ENCODE results near the gene SPAG6. TPM values are rescaled to one million over a fixed set of nuclear protein-coding genes. Genes with fewer than 3 reads are reported as not detected.
"Not testable (repeated sequence)": the region's sequence is repeated elsewhere in the genome, so short reads cannot be mapped to it uniquely, and the experiment has no call there.

SPAG6 gene
- total RNA-seq, 3 donors from 2014 or later: not detected

- peaks cover 12% of the 10 kb centered on the region for H3K27me3 Mint-ChIP-seq (ENCODE audit: low read depth)
- DNase-seq; H3K9me3 Mint-ChIP-seq; H3K4me1 Mint-ChIP-seq (ENCODE audit: low read depth); H3K36me3 Mint-ChIP-seq (ENCODE audit: insufficient read depth); H3K4me3 Mint-ChIP-seq; ATAC-seq: not testable (repeated sequence)
These were observed 50.9 kb downstream of the SPAG6 start for GRCh38 chr10:22396195-22396594.

DNA sequence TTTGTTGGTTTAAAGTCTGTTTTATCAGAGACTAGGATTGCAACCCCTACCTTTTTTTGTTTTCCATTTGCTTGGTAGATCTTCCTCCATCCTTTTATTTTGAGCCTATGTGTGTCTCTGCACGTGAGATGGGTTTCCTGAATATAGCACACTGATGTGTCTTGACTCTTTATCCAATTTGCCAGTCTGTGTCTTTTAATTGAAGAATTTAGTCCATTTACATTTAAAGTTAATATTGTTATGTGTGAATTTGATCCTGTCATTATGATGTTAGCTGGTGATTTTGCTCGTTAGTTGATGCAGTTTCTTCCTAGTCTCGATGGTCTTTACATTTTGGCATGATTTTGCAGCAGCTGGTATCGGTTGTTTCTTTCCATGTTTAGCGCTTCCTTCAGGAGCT lies 61.6 kb downstream of the SPAG6 start:
- not testable (repeated sequence) for ATAC-seq; H3K4me1 Mint-ChIP-seq (ENCODE audit: low read depth); H3K4me3 Mint-ChIP-seq; H3K9me3 Mint-ChIP-seq; DNase-seq; H3K36me3 Mint-ChIP-seq (ENCODE audit: insufficient read depth)
- peaks cover 17% of the 10 kb centered on the region for H3K27me3 Mint-ChIP-seq (ENCODE audit: low read depth)

GRCh38 chr10:22410394-22410793 lies 65.1 kb downstream of the SPAG6 start:
- no peaks in the 10 kb centered on the region for H3K9me3 Mint-ChIP-seq
- H3K4me1 Mint-ChIP-seq (ENCODE audit: low read depth): no peaks in the 10 kb centered on the region
- no peak overlapping the region for H3K4me3 Mint-ChIP-seq
- DNase-seq: no peak
- H3K27me3 Mint-ChIP-seq (ENCODE audit: low read depth): peaks cover 16% of the 10 kb centered on the region
- no peak for ATAC-seq
- H3K36me3 Mint-ChIP-seq (ENCODE audit: insufficient read depth): no peaks in the 10 kb centered on the region

DNA sequence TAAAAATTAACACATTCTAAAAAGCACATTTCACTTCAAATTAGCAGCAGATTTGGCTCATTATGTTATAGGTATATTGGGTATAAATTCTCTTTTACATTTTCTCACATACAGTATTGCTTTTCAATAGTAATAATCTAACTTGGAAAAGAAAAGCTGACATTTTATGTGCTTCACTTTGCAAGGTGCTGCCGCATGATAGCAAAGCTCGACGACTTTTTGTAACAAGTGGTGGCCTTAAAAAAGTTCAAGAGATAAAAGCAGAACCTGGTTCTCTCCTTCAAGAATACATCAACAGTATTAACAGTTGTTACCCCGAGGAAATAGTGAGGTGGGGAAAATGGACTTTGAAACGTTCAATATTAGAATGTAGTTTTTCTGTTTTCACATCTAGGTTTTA lies 65.5 kb downstream of the SPAG6 start:
- H3K9me3 Mint-ChIP-seq: no peaks in the 10 kb centered on the region
- ATAC-seq (no peak), DNase-seq (no peak)
- no peaks in the 10 kb centered on the region for H3K36me3 Mint-ChIP-seq (ENCODE audit: insufficient read depth)
- H3K27me3 Mint-ChIP-seq (ENCODE audit: low read depth): peaks cover 14% of the 10 kb centered on the region
- no peaks in the 10 kb centered on the region for H3K4me1 Mint-ChIP-seq (ENCODE audit: low read depth)
- H3K4me3 Mint-ChIP-seq: no peak overlapping the region

- no peak for ATAC-seq
These were observed 68.8 kb downstream of the SPAG6 start for GRCh38 chr10:22414146-22414545.

DNA sequence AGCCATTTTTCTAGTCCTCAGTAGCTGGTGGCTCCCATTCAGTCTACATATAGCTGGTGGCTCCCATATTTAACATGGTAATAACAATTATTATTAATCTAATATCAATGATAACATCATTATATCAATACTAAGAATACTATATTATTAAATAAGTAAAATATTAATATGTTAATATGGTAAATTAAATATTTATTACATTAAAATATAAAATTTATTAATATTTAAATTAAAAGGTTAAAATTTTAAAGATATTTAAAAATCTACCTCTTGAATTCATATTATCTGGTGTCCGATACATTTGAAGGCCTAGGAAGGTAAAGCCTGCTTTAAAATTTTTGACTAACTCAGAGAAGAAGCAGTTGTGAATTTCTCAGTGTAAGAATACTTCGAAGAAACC lies 69.8 kb downstream of the SPAG6 start:
- Mint-ChIP-seq H3K9me3 (no peaks in the 10 kb centered on the region), H3K4me1 (ENCODE audit: low read depth) (no peaks in the 10 kb centered on the region), H3K4me3 (no peak overlapping the region), H3K36me3 (ENCODE audit: insufficient read depth) (no peaks in the 10 kb centered on the region), H3K27me3 (ENCODE audit: low read depth) (peaks cover 1% of the 10 kb centered on the region)
- ATAC-seq (no peak), DNase-seq (no peak)

More at GRCh38 chr10:22414146-22414545, 68.8 kb downstream of the SPAG6 start:
- no peak overlapping the region for H3K4me3 Mint-ChIP-seq
- H3K4me1 Mint-ChIP-seq (ENCODE audit: low read depth): no peaks in the 10 kb centered on the region
- H3K36me3 Mint-ChIP-seq (ENCODE audit: insufficient read depth): no peaks in the 10 kb centered on the region
- DNase-seq: no peak
- H3K9me3 Mint-ChIP-seq: no peaks in the 10 kb centered on the region
- peaks cover 8% of the 10 kb centered on the region for H3K27me3 Mint-ChIP-seq (ENCODE audit: low read depth)

DNA sequence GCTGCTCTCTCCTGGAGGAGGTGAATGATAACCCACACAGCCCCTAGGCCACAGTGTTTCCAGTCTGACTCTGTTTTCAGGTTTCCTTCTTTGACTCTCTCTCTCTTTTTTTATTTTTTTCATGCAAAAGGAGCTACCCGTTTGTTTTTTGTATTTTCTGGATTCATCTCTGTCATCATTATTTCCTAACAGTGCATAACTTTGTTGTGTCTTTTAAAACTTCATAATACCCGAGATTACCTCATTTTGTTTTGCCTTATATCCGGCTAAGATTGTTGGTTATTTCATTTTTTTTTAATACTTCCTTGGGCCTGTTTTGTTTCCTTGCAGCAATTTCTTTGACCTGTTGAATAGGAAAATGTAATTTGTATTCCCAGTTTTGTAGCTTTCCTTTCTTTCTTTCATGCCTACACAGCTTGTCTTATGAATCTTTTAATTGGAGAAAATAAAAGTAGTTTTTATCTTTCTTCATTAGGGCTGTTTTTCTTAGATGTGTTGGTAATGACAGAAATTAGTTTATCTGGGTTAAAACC lies 72.5 kb downstream of the SPAG6 start:
- H3K9me3 Mint-ChIP-seq: no peaks in the 10 kb centered on the region
- no peak for ATAC-seq

DNA sequence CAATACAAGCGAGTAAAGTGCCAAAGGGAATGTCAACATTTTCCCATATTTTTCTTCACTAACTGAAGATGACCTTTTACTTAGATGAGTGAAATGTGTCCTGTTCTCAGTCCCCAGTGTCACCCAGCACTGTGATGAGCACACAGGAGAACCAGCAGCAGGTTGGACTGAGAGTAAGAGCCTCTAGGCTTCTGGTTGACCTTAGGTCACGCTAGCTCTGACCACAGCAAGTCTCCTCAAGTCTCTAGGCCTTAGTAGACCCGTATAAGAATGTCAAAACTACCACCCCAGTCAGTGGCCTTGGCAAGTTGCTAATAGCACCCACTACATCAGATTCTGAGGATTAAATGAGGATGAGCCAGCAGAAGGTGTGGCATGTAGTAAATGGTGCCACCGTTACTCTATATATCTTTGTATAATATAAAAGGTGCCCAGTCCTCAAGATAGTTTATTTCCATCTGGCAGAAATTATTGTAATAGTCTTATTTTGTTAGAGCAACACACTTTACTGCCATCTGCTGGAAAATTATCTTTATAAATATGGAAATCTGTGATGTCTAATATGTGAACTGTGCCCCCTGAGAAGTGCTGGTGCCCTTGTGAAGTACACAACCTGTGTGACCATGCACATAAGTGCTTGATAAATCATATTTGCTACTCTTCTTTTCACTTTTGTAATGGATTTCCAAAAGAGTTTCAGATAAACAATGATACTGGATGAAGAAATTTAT lies 75.7 kb downstream of the SPAG6 start:
- Mint-ChIP-seq H3K27me3 (ENCODE audit: low read depth) (no peaks in the 10 kb centered on the region), H3K4me1 (ENCODE audit: low read depth) (no peaks in the 10 kb centered on the region), H3K4me3 (no peak overlapping the region), H3K9me3 (no peaks in the 10 kb centered on the region), H3K36me3 (ENCODE audit: insufficient read depth) (no peaks in the 10 kb centered on the region)
- DNase-seq: no peak
- peak in 1 of 2 donors; percentile 40 for ATAC-seq

More for the DNA sequence above, 72.5 kb downstream of the SPAG6 start:
- peaks cover 1% of the 10 kb centered on the region for H3K27me3 Mint-ChIP-seq (ENCODE audit: low read depth)
- H3K4me1 Mint-ChIP-seq (ENCODE audit: low read depth): no peaks in the 10 kb centered on the region
- H3K36me3 Mint-ChIP-seq (ENCODE audit: insufficient read depth): no peaks in the 10 kb centered on the region
- DNase-seq: no peak
- no peak overlapping the region for H3K4me3 Mint-ChIP-seq

DNA sequence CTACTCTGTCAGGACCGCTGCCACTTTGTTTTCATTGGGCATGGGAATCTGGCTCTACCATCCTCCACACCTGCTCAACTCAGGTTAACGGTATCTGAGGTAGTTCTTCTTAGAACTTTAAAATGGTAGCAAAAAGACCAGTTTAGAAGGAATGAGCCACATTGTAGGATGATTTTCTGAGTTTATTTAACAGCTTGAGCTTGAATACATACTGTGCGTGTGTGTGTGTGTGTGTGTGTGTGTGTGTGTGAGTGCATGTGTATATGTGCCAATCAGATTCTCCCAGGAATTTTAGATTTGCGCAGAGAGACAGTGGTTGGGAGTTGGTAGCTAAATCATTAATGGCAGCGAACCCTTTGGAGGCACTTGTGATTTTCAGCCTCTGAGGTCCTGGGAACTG lies 81.4 kb downstream of the SPAG6 start:
- Mint-ChIP-seq H3K4me1 (ENCODE audit: low read depth) (no peaks in the 10 kb centered on the region), H3K36me3 (ENCODE audit: insufficient read depth) (no peaks in the 10 kb centered on the region), H3K9me3 (no peaks in the 10 kb centered on the region), H3K27me3 (ENCODE audit: low read depth) (peaks cover 4% of the 10 kb centered on the region), H3K4me3 (no peak overlapping the region)
- no peak for ATAC-seq
- no peak for DNase-seq

GRCh38 chr10:22427101-22427500 lies 81.8 kb downstream of the SPAG6 start:
- Mint-ChIP-seq H3K4me1 (ENCODE audit: low read depth) (no peaks in the 10 kb centered on the region), H3K36me3 (ENCODE audit: insufficient read depth) (no peaks in the 10 kb centered on the region), H3K27me3 (ENCODE audit: low read depth) (peaks cover 4% of the 10 kb centered on the region), H3K4me3 (no peak overlapping the region), H3K9me3 (no peaks in the 10 kb centered on the region)
- DNase-seq (no peak), ATAC-seq (no peak)

DNA sequence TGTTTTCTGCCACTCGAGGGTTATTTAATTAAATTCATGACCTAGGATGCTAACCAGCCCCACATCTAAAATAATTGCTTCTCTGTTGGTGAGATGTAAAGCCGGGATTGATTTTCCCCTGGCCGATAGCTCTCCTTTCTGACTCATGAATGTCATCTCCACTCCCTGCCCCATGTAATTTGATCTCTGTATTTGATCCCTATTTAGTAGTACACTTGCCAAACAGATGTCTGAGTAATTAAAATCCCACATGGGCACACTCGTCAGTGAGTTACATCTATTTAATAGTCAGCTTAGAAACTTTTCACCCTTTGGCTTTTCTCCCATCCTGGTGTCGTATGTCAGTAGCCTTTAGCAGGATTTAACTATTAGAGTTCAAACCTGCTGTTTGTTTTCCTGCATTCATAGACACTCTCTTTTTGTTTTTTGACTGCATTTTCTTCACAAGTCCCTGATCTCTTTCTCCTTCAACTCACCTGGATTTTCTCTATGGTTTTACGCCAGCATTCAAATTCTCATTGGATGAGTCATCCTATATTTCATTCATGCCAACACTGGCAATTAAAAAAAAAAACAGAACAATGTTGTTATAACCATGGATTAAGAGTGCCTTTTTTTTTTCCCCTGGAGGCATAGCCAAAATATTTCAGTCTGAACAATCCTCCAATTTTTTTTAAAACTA lies 82.7 kb downstream of the SPAG6 start:
- no peak for DNase-seq
- no peaks in the 10 kb centered on the region for H3K36me3 Mint-ChIP-seq (ENCODE audit: insufficient read depth)
- H3K4me1 Mint-ChIP-seq (ENCODE audit: low read depth): no peaks in the 10 kb centered on the region

DNA sequence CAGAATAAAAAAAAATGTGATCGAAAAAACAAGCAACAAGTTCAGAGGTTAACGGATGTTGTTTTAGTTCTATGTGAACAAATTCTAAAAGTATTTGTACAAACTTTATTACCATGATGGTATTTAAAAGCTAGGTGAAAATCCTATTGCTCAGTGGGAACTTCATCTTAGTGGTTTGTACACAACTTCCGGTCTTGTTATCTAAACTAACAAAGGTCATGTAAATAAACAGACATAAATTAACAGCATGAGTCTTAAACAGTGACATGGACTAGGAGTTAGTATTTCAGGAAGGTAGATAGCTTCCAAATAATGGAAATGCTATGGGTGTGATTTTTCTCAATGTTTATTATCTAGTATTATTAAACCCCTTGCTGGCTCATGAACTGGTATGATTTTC lies 83.8 kb downstream of the SPAG6 start:
- H3K4me3 Mint-ChIP-seq: no peak overlapping the region
- H3K36me3 Mint-ChIP-seq (ENCODE audit: insufficient read depth): no peaks in the 10 kb centered on the region
- H3K4me1 Mint-ChIP-seq (ENCODE audit: low read depth): peaks cover 7% of the 10 kb centered on the region
- H3K27me3 Mint-ChIP-seq (ENCODE audit: low read depth): peaks cover 4% of the 10 kb centered on the region
- no peaks in the 10 kb centered on the region for H3K9me3 Mint-ChIP-seq
- ATAC-seq: no peak
- no peak for DNase-seq

More for the DNA sequence above, 82.7 kb downstream of the SPAG6 start:
- H3K27me3 Mint-ChIP-seq (ENCODE audit: low read depth): peaks cover 4% of the 10 kb centered on the region
- no peak overlapping the region for H3K4me3 Mint-ChIP-seq
- no peak for ATAC-seq
- H3K9me3 Mint-ChIP-seq: no peaks in the 10 kb centered on the region

- Mint-ChIP-seq H3K27me3 (ENCODE audit: low read depth) (peaks cover 4% of the 10 kb centered on the region), H3K36me3 (ENCODE audit: insufficient read depth) (no peaks in the 10 kb centered on the region), H3K4me1 (ENCODE audit: low read depth) (peaks cover 10% of the 10 kb centered on the region), H3K9me3 (no peaks in the 10 kb centered on the region), H3K4me3 (no peak overlapping the region)
- ATAC-seq (no peak), DNase-seq (no peak)
These were observed 84.7 kb downstream of the SPAG6 start for GRCh38 chr10:22429981-22430421.

GRCh38 chr10:22433875-22434274 lies 88.6 kb downstream of the SPAG6 start:
- H3K27me3 Mint-ChIP-seq (ENCODE audit: low read depth): peaks cover 4% of the 10 kb centered on the region
- ATAC-seq: no peak
- H3K36me3 Mint-ChIP-seq (ENCODE audit: insufficient read depth): no peaks in the 10 kb centered on the region
- no peak for DNase-seq
- H3K4me3 Mint-ChIP-seq: no peak overlapping the region
- H3K9me3 Mint-ChIP-seq: no peaks in the 10 kb centered on the region
- peaks cover 33% of the 10 kb centered on the region for H3K4me1 Mint-ChIP-seq (ENCODE audit: low read depth)

- H3K4me1 Mint-ChIP-seq (ENCODE audit: low read depth): peaks cover 38% of the 10 kb centered on the region
- ATAC-seq (no peak), DNase-seq (no peak)
- H3K4me3 Mint-ChIP-seq: no peak overlapping the region
- H3K36me3 Mint-ChIP-seq (ENCODE audit: insufficient read depth): no peaks in the 10 kb centered on the region
- H3K27me3 Mint-ChIP-seq (ENCODE audit: low read depth): peaks cover 4% of the 10 kb centered on the region
- H3K9me3 Mint-ChIP-seq: no peaks in the 10 kb centered on the region
These were observed 89.2 kb downstream of the SPAG6 start for GRCh38 chr10:22434521-22434920.

Measured in activated T-cell treated with anti-CD3 and anti-CD28 coated beads, Interleukin-2, amount 50 U/mL, for 4 hours (primary cell).